OCI-LY7 (cell line): ENCODE results near the gene TXNDC17. TPM values are rescaled to one million over a fixed set of nuclear protein-coding genes. Genes with fewer than 3 reads are reported as not detected.

Experiments
- BruUV-seq: library from RNA; stranded (reverse); fragments of 400-500 nt; replicated peaks from 2 replicates; lab custom pipeline; 2021; lab: Mats Ljungman, UMichigan
- CTCF ChIA-PET: fragments of 300-600 bp; sonication (Branson Sonifier 250); formaldehyde crosslinking; loops from one replicate; lab custom pipeline; 2022; ENCODE audit warnings: antibody characterized with exemption; ENCODE audit not compliant: unreplicated experiment; lab: Charles Lee
- POLR2A ChIA-PET: fragments of 300-600 bp; sonication (Branson Sonifier 250); formaldehyde crosslinking; loops from one replicate; lab custom pipeline; 2022; ENCODE audit warnings: antibody characterized with exemption; lab: Charles Lee
- DNase-seq: peaks from one replicate; pipeline ENCODE4 v3.0.0-alpha.2; 2015; ENCODE audit warnings: low spot score
- H2AFZ ChIP-seq: fragments of 200-600 bp; sonication (generic), shearing (Covaris generic); 2 replicates; pipeline ENCODE4 v1.6.1; 2014; ENCODE audit warnings: mild to moderate bottlenecking, antibody characterized with exemption, low read length, moderate library complexity
- H3K27ac ChIP-seq: fragments of 200-600 bp; sonication (generic); 2 replicates; pipeline ENCODE4 v1.5.1; 2014; ENCODE audit warnings: mixed run types, low read depth, mild to moderate bottlenecking, moderate library complexity, low read length, inconsistent platforms; ENCODE audit not compliant: poor library complexity, severe bottlenecking
- H3K36me3 ChIP-seq: fragments of 200-600 bp; sonication (generic); 2 replicates; pipeline ENCODE4 v1.6.1; 2014; ENCODE audit warnings: mild to moderate bottlenecking, antibody characterized with exemption, low read length, moderate library complexity, mixed read lengths; ENCODE audit not compliant: insufficient read depth
- H3K4me1 ChIP-seq: fragments of 200-600 bp; sonication (generic); 2 replicates; pipeline ENCODE4 v1.5.1; 2014; ENCODE audit warnings: mild to moderate bottlenecking, low read length; ENCODE audit not compliant: insufficient read depth, poor library complexity, severe bottlenecking
- H3K4me2 ChIP-seq: fragments of 200-600 bp; sonication (generic); 2 replicates; pipeline ENCODE4 v1.6.1; 2014; ENCODE audit warnings: mild to moderate bottlenecking, low read length
- H3K4me3 ChIP-seq: fragments of 200-600 bp; sonication (generic); 2 replicates; pipeline ENCODE4 v1.5.1; 2014; ENCODE audit warnings: mild to moderate bottlenecking, low read depth, low read length; ENCODE audit not compliant: poor library complexity, severe bottlenecking
- H3K79me2 ChIP-seq: fragments of 200-600 bp; sonication (generic); 2 replicates; pipeline ENCODE4 v1.6.1; 2016; ENCODE audit warnings: low read depth, mild to moderate bottlenecking, low read length, moderate library complexity, mixed read lengths; ENCODE audit not compliant: insufficient read depth
- H3K9me2 ChIP-seq: fragments of 200-600 bp; sonication (generic); 2 replicates; pipeline ENCODE4 v1.6.1; 2016; ENCODE audit warnings: mild to moderate bottlenecking, low read length, mixed read lengths; ENCODE audit not compliant: insufficient read depth
- H3K9me3 ChIP-seq: fragments of 200-600 bp; sonication (generic); 2 replicates; pipeline ENCODE4 v1.6.1; 2014; ENCODE audit warnings: mild to moderate bottlenecking, mixed run types, low read length, mixed read lengths
- H4K20me1 ChIP-seq: fragments of 200-600 bp; sonication (generic); 2 replicates; pipeline ENCODE4 v1.6.1; 2014; ENCODE audit warnings: mild to moderate bottlenecking, antibody characterized with exemption, low read length, moderate library complexity, mixed read lengths; ENCODE audit not compliant: insufficient read depth
- CTCF ChIP-seq: fragments of 200-600 bp; sonication (generic); conservative IDR thresholded peaks from 2 replicates; pipeline ENCODE4 v1.5.1; 2014; ENCODE audit warnings: mild to moderate bottlenecking, antibody characterized with exemption, low read length, moderate library complexity, mixed read lengths
- EZH2phosphoT487 ChIP-seq: fragments of 200-600 bp; sonication (generic); IDR thresholded peaks from 2 replicates; pipeline ENCODE4 v1.6.1; 2018; ENCODE audit warnings: low read depth, borderline replicate concordance, mild to moderate bottlenecking, mixed run types, antibody characterized with exemption, low read length, moderate library complexity, mixed read lengths
- intact Hi-C: fragments of 100-400 bp; cut with micrococcal nuclease; formaldehyde crosslinking; loops from one replicate; pipeline ENCODE4 v1.10.0; 2022; ENCODE audit not compliant: unreplicated experiment
- total RNA-seq, 2 experiments: library from RNA; depleted of rRNA in 1 of 2; stranded (reverse); fragments of >200 nt in 1 of 2; shearing (Covaris generic) in 1 of 2; gene quantifications; 2 replicates each; pipeline ENCODE4 v1.2.3, GENCODE V29; 2014 to 2022

The TXNDC17 gene
- total RNA-seq, 2 experiments from 2014 or later = 63.7 to 81.4 TPM

- H2AFZ ChIP-seq = no peak overlapping the region
- H3K79me2 ChIP-seq = no peaks in the 10 kb centered on the region
- ChIA-PET CTCF (no interaction called here), POLR2A (no interaction called here)
- no peak overlapping the region for H3K4me2 ChIP-seq
- H3K9me2 ChIP-seq = no peaks in the 10 kb centered on the region
- no peak for DNase-seq
- H4K20me1 ChIP-seq = no peaks in the 10 kb centered on the region
- no TSS peak for BruUV-seq
- peaks cover 83% of the 10 kb centered on the region for H3K36me3 ChIP-seq
- H3K4me1 ChIP-seq = no peaks in the 10 kb centered on the region
- H3K9me3 ChIP-seq = no peaks in the 10 kb centered on the region
- no peak overlapping the region for H3K27ac ChIP-seq
- intact Hi-C loops = no loop called here
- no peak overlapping the region for H3K4me3 ChIP-seq
- TF ChIP-seq EZH2phosphoT487 (no peak), CTCF (no peak)
These were observed 13.8 kb upstream of the TXNDC17 start for GRCh38 chr17:6627019-6627418.

GRCh38 chr17:6630390-6630789 lies 10.5 kb upstream of the TXNDC17 start:
- no peak overlapping the region for H2AFZ ChIP-seq
- no peak for DNase-seq
- H4K20me1 ChIP-seq = no peaks in the 10 kb centered on the region
- no peak overlapping the region for H3K4me3 ChIP-seq
- ChIA-PET POLR2A (no interaction called here), CTCF (no interaction called here)
- BruUV-seq = no TSS peak
- H3K4me2 ChIP-seq = no peak overlapping the region
- H3K79me2 ChIP-seq = no peaks in the 10 kb centered on the region
- H3K36me3 ChIP-seq = peaks cover 78% of the 10 kb centered on the region
- no peak for TF ChIP-seq EZH2phosphoT487
- TF ChIP-seq CTCF = no peak
- intact Hi-C loops = no loop called here
- H3K9me3 ChIP-seq = peaks cover 7% of the 10 kb centered on the region; the same call in 1 of the 2 replicates
- H3K9me2 ChIP-seq = no peaks in the 10 kb centered on the region
- no peak overlapping the region for H3K27ac ChIP-seq
- no peaks in the 10 kb centered on the region for H3K4me1 ChIP-seq

GRCh38 chr17:6632530-6632929 lies 8.3 kb upstream of the TXNDC17 start:
- Histone ChIP-seq H3K79me2 (no peaks in the 10 kb centered on the region), H3K27ac (no peak overlapping the region), H3K4me3 (no peak overlapping the region), H2AFZ (no peak overlapping the region), H3K9me2 (no peaks in the 10 kb centered on the region), H3K4me1 (no peaks in the 10 kb centered on the region), H4K20me1 (no peaks in the 10 kb centered on the region), H3K4me2 (no peak overlapping the region), H3K9me3 (peaks cover 7% of the 10 kb centered on the region; the same call in 1 of the 2 replicates), H3K36me3 (peaks cover 65% of the 10 kb centered on the region)
- no peak for DNase-seq
- ChIA-PET CTCF (no interaction called here), POLR2A (no interaction called here)
- intact Hi-C loops = no loop called here
- BruUV-seq = no TSS peak
- TF ChIP-seq CTCF (no peak), EZH2phosphoT487 (no peak)
